WTC11 (cell line): Measurements from ENCODE around the gene TTLL10. TPM values are rescaled to one million over a fixed set of nuclear protein-coding genes. Genes with fewer than 3 reads are reported as not detected.

Experiments used
- ATAC-seq: fragments of 200-7000 bp; cut with Tn5 transposase; 2 replicates; pipeline ENCODE4 v1.10.0; 2021; ENCODE audit warnings: mild to moderate bottlenecking, moderate library complexity
- CTCF ChIA-PET: fragments of 300-600 bp; sonication (Branson Sonifier 250); formaldehyde crosslinking; loops from one replicate; lab custom pipeline; 2021; ENCODE audit warnings: antibody characterized with exemption; lab: Charles Lee
- POLR2A ChIA-PET: fragments of 350-600 bp; sonication (Branson Sonifier 250); formaldehyde crosslinking; loops from one replicate; lab custom pipeline; 2021; ENCODE audit warnings: antibody characterized with exemption; lab: Charles Lee
- DNase-seq: peaks from one replicate; pipeline ENCODE4 v3.0.0; 2021; ENCODE audit warnings: low spot score
- H3K27ac Mint-ChIP-seq: 2 replicates; pipeline ENCODE4 v1.8.0; 2021; ENCODE audit warnings: mixed read lengths
- H3K27me3 Mint-ChIP-seq: 2 replicates; pipeline ENCODE4 v1.8.0; 2021; ENCODE audit warnings: low read depth, mild to moderate bottlenecking, moderate library complexity, mixed read lengths
- H3K36me3 Mint-ChIP-seq: 2 replicates; pipeline ENCODE4 v1.8.0; 2021; ENCODE audit warnings: mixed read lengths
- H3K4me1 Mint-ChIP-seq: 2 replicates; pipeline ENCODE4 v1.8.0; 2022; ENCODE audit warnings: mixed read lengths
- H3K4me3 Mint-ChIP-seq: 2 replicates; pipeline ENCODE4 v1.8.0; 2021; ENCODE audit warnings: mild to moderate bottlenecking, moderate library complexity, mixed read lengths
- H3K9me3 Mint-ChIP-seq: 2 replicates; pipeline ENCODE4 v1.8.0; 2021; ENCODE audit warnings: mixed read lengths
- CBFB ChIP-seq: sonication (generic); formaldehyde crosslinking; IDR thresholded peaks from 2 replicates; pipeline ENCODE4 v1.8.1; 2022; ENCODE audit warnings: mild to moderate bottlenecking, low read depth, missing genetic modification reagents
- JAZF1 ChIP-seq: fragments of 250-450 bp; sonication (Bioruptor Pico); IDR thresholded peaks from 2 replicates; pipeline ENCODE4 v1.9.0; 2021; ENCODE audit warnings: moderate library complexity, mild to moderate bottlenecking, inconsistent platforms
- NFYB ChIP-seq: sonication (generic); formaldehyde crosslinking; conservative IDR thresholded peaks from 2 replicates; pipeline ENCODE4 v1.8.0; 2022; ENCODE audit warnings: low read depth, missing genetic modification reagents
- NR1H2 ChIP-seq: sonication (generic); formaldehyde crosslinking; IDR thresholded peaks from 2 replicates; pipeline ENCODE4 v1.9.0; 2021; ENCODE audit warnings: mild to moderate bottlenecking, moderate library complexity, missing genetic modification reagents
- OVOL2 ChIP-seq: fragments of 250-450 bp; sonication (Bioruptor Pico); IDR thresholded peaks from 2 replicates; pipeline ENCODE4 v1.9.0; 2021; ENCODE audit warnings: mild to moderate bottlenecking, borderline replicate concordance
- USF2 ChIP-seq: sonication (generic); formaldehyde crosslinking; IDR thresholded peaks from 2 replicates; pipeline ENCODE4 v1.8.1; 2023; ENCODE audit warnings: mild to moderate bottlenecking, missing genetic modification reagents, moderate library complexity
- ZNF219 ChIP-seq: sonication (generic); formaldehyde crosslinking; IDR thresholded peaks from 2 replicates; pipeline ENCODE4 v1.8.0; 2023; ENCODE audit warnings: missing genetic modification reagents, mild to moderate bottlenecking, borderline replicate concordance
- ZNF396 ChIP-seq: fragments of 250-450 bp; sonication (Bioruptor Pico); IDR thresholded peaks from 2 replicates; pipeline ENCODE4 v1.8.0; 2021; ENCODE audit warnings: mild to moderate bottlenecking, moderate library complexity, borderline replicate concordance
- ZSCAN18 ChIP-seq: fragments of 250-450 bp; sonication (Bioruptor Pico); IDR thresholded peaks from 2 replicates; pipeline ENCODE4 v2.1.2; 2022; ENCODE audit warnings: mild to moderate bottlenecking, moderate library complexity
- total RNA-seq: library from RNA; stranded (reverse); gene quantifications from 3 replicates; pipeline ENCODE4 v1.2.3, GENCODE V29; 2021
- TF ChIP-seq, protein P1 (sequence below): fragments of 250-450 bp; sonication (Bioruptor Pico); IDR thresholded peaks from 2 replicates; pipeline ENCODE4 v1.9.0; 2021; ENCODE audit warnings: mild to moderate bottlenecking
- TF ChIP-seq, protein P2 (sequence below): sonication (generic); formaldehyde crosslinking; IDR thresholded peaks from 2 replicates; pipeline ENCODE4 v1.8.1; 2023; ENCODE audit warnings: mild to moderate bottlenecking, moderate library complexity, missing genetic modification reagents
- TF ChIP-seq, protein P3 (sequence below): sonication (generic); formaldehyde crosslinking; IDR thresholded peaks from 2 replicates; pipeline ENCODE4 v1.8.0; 2023; ENCODE audit warnings: missing genetic modification reagents
- TF ChIP-seq, protein P4 (sequence below): sonication (generic); formaldehyde crosslinking; conservative IDR thresholded peaks from 2 replicates; pipeline ENCODE4 v1.8.1; 2023; ENCODE audit warnings: mild to moderate bottlenecking, low read depth, missing genetic modification reagents, moderate library complexity
- TF ChIP-seq, protein P5 (sequence below): sonication (generic); formaldehyde crosslinking; IDR thresholded peaks from 2 replicates; pipeline ENCODE4 v1.8.0; 2022; ENCODE audit warnings: mild to moderate bottlenecking, missing genetic modification reagents
- TF ChIP-seq, protein P6 (sequence below): sonication (generic); formaldehyde crosslinking; IDR thresholded peaks from 2 replicates; pipeline ENCODE4 v1.8.1; 2022; ENCODE audit warnings: missing genetic modification reagents, borderline replicate concordance

TTLL10 gene
- total RNA-seq, 1 experiment from 2014 or later: 1.1 TPM

DNA sequence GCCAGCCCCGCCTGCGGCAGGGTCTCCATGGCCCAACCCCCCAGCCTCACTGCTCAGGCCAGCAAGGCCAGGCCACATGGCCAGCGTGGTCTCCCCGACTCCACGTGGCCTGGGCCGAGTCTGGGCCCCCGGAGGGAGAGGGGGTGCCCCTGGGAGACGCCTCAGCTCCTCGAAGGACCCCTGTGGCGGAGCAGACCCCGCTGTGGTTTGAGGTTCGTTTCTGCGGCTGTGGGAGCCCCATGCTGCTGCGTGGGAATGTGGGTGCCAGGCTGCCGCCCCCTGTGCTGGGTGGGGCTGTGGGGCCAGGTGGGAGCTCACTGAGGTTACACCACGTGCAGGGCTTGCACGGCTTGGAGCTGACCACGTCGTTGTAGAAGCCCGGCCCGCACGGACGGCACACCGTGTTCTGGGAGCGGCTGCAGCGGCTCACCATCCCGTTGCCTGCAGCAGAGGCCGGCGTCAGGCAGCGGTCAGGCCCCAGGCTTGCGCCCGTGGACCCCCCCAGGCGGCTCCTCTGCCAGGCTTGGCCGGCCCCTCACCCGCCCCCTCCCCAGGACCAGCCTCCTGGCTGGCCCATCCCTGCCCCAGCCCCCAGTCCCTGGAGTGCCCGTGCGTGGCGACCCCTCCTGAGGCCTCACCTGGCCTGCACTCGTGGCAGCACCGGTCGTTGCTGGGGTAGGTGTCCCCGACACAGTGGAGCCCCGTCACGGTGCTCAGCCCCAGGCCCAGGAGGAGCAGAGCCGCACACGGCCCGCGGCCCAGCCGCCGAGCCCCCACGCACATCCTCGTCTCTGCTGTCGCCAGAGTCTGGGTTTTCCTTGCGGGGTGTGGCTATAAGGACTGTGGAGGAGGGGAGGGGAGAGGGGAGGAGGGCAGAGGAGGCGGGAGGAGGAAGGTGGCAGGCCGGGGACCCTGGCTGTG is 39.9 kb downstream of the TTLL10 start, which contains the start of gene TNFRSF4:
TSS of gene TNFRSF4 (minus strand) at position 809 of the 921 bp plus-strand sequence. CDS start at position 783, 26 bp downstream.
- ATAC-seq (no peak), DNase-seq (no peak)
- no peaks in the 10 kb centered on the region for H3K9me3 Mint-ChIP-seq
- H3K4me1 Mint-ChIP-seq: no peaks in the 10 kb centered on the region
- TF ChIP-seq ZNF396 (no peak), NR1H2 (no peak), ZNF219 (CRISPR knock-in tag) (no peak), ZSCAN18 (CRISPR knock-in tag) (no peak), OVOL2 (CRISPR knock-in tag) (no peak), JAZF1 (no peak), USF2 (no peak)
- TF ChIP-seq, protein P1, sequence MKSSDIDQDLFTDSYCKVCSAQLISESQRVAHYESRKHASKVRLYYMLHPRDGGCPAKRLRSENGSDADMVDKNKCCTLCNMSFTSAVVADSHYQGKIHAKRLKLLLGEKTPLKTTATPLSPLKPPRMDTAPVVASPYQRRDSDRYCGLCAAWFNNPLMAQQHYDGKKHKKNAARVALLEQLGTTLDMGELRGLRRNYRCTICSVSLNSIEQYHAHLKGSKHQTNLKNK: no peak
- TF ChIP-seq, protein P2, sequence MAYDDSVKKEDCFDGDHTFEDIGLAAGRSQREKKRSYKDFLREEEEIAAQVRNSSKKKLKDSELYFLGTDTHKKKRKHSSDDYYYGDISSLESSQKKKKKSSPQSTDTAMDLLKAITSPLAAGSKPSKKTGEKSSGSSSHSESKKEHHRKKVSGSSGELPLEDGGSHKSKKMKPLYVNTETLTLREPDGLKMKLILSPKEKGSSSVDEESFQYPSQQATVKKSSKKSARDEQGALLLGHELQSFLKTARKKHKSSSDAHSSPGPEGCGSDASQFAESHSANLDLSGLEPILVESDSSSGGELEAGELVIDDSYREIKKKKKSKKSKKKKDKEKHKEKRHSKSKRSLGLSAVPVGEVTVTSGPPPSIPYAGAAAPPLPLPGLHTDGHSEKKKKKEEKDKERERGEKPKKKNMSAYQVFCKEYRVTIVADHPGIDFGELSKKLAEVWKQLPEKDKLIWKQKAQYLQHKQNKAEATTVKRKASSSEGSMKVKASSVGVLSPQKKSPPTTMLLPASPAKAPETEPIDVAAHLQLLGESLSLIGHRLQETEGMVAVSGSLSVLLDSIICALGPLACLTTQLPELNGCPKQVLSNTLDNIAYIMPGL (CRISPR knock-in tag): no peak
- TF ChIP-seq, protein P3, sequence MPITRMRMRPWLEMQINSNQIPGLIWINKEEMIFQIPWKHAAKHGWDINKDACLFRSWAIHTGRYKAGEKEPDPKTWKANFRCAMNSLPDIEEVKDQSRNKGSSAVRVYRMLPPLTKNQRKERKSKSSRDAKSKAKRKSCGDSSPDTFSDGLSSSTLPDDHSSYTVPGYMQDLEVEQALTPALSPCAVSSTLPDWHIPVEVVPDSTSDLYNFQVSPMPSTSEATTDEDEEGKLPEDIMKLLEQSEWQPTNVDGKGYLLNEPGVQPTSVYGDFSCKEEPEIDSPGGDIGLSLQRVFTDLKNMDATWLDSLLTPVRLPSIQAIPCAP (CRISPR knock-in tag): no peak
- CTCF ChIA-PET: no interaction called here
- POLR2A ChIA-PET: no interaction called here
- no peak within 1 kb of the TSS for H3K27ac Mint-ChIP-seq
- no peaks in the 10 kb centered on the region for H3K27me3 Mint-ChIP-seq
- H3K36me3 Mint-ChIP-seq: no peaks in the 10 kb centered on the region
- H3K4me3 Mint-ChIP-seq: no peak within 1 kb of the TSS

DNA sequence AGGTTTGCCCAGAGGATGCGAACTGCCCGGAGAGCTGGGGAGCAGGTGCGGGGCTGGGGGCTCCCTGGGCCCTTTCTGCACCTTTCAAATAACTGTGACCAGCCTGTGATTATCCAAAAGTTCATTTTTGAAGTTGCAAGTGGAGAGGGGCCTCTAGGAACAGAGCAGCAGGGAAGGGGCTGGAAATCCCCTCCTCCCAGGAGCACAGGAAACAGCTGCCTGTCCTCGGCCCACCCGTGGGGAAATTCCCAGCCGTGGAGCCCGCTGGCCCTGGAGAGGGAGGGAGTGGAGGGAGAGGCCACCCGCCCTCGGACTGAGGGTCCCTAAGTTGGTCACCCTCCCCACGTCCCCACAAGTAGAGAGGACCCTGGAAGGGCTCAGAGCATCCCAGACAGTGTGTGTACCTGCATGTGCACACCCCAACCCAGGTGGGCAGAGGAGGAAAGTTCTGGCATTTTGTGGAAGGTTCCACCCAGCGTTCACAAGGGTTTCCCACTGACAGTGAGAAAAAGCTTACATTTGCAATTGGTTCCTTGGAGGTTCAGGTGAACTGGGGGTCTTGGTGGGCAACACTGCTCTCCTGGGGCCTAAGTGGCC is 41.5 kb downstream of the TTLL10 start:
- Mint-ChIP-seq H3K27me3 (no peaks in the 10 kb centered on the region), H3K4me3 (no peak overlapping the region), H3K27ac (no peak overlapping the region), H3K36me3 (no peaks in the 10 kb centered on the region), H3K4me1 (no peaks in the 10 kb centered on the region), H3K9me3 (no peaks in the 10 kb centered on the region)
- ChIA-PET CTCF (no interaction called here), POLR2A (interaction anchor here (1.2 kb wide), 1 partner anchor 22 kb away, joined by 4 read pairs; no protein-coding TSS in a partner anchor)
- TF ChIP-seq NFYB (CRISPR knock-in tag) (no peak), CBFB (CRISPR knock-in tag) (no peak)
- TF ChIP-seq, protein P4, sequence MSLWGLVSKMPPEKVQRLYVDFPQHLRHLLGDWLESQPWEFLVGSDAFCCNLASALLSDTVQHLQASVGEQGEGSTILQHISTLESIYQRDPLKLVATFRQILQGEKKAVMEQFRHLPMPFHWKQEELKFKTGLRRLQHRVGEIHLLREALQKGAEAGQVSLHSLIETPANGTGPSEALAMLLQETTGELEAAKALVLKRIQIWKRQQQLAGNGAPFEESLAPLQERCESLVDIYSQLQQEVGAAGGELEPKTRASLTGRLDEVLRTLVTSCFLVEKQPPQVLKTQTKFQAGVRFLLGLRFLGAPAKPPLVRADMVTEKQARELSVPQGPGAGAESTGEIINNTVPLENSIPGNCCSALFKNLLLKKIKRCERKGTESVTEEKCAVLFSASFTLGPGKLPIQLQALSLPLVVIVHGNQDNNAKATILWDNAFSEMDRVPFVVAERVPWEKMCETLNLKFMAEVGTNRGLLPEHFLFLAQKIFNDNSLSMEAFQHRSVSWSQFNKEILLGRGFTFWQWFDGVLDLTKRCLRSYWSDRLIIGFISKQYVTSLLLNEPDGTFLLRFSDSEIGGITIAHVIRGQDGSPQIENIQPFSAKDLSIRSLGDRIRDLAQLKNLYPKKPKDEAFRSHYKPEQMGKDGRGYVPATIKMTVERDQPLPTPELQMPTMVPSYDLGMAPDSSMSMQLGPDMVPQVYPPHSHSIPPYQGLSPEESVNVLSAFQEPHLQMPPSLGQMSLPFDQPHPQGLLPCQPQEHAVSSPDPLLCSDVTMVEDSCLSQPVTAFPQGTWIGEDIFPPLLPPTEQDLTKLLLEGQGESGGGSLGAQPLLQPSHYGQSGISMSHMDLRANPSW: no peak
- TF ChIP-seq, protein P1: no peak
- TF ChIP-seq, protein P5, sequence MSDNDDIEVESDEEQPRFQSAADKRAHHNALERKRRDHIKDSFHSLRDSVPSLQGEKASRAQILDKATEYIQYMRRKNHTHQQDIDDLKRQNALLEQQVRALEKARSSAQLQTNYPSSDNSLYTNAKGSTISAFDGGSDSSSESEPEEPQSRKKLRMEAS: no peak
- TF ChIP-seq, protein P6, sequence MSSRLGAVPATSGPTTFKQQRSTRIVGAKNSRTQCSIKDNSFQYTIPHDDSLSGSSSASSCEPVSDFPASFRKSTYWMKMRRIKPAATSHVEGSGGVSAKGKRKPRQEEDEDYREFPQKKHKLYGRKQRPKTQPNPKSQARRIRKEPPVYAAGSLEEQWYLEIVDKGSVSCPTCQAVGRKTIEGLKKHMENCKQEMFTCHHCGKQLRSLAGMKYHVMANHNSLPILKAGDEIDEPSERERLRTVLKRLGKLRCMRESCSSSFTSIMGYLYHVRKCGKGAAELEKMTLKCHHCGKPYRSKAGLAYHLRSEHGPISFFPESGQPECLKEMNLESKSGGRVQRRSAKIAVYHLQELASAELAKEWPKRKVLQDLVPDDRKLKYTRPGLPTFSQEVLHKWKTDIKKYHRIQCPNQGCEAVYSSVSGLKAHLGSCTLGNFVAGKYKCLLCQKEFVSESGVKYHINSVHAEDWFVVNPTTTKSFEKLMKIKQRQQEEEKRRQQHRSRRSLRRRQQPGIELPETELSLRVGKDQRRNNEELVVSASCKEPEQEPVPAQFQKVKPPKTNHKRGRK (CRISPR knock-in tag): no peak
- ATAC-seq: no peak
- DNase-seq: no peak
